Sigmoid colon (tissue), 7 donors: Measurements from ENCODE around the gene VCX. TPM values are rescaled to one million over a fixed set of nuclear protein-coding genes. Genes with fewer than 3 reads are reported as not detected.

Experiments
- DNase-seq: peaks from one replicate; pipeline ENCODE4 v3.0.0-alpha.2; 2019
- H3K27ac ChIP-seq, 4 donors: fragments of 200-600 bp; sonication (generic); one replicate each; pipeline ENCODE4 v1.5.1; 2016 to 2019; ENCODE audit warnings: mild to moderate bottlenecking in 1 of 4
- H3K27me3 ChIP-seq, 3 donors: fragments of 200-600 bp; sonication (generic); one replicate each; pipeline ENCODE4 v1.5.1; 2019; ENCODE audit warnings: mild to moderate bottlenecking in 1 of 3
- H3K36me3 ChIP-seq, 4 donors: fragments of 200-600 bp; sonication (generic); one replicate each; pipeline ENCODE4 v1.5.1; 2016 to 2019
- H3K4me1 ChIP-seq, 4 donors: fragments of 200-600 bp; sonication (generic); one replicate each; pipeline ENCODE4 v1.5.1; 2017 to 2019
- H3K4me3 ChIP-seq, 4 donors: fragments of 200-600 bp; sonication (generic); one replicate each; pipeline ENCODE4 v1.5.1; 2017 to 2019; ENCODE audit warnings: mild to moderate bottlenecking in 2 of 4, moderate library complexity in 1 of 4
- H3K9me3 ChIP-seq, 4 donors: fragments of 200-600 bp in 3 of 4; sonication (generic) in 3 of 4; one replicate each; pipeline versions ENCODE4 v1.5.1 to v1.6.1; 2013 to 2019
- CTCF ChIP-seq, 4 experiments: fragments of 450-650 bp in 3 of 4; fragments of 200-600 bp in 1 of 4; IDR thresholded peaks; one replicate each; pipeline ENCODE4 v1.5.1; 2016 to 2019; ENCODE audit warnings: antibody characterized with exemption in 4 of 4, mild to moderate bottlenecking in 3 of 4, moderate library complexity in 2 of 4
- EP300 ChIP-seq, 4 donors: sonication (generic); formaldehyde crosslinking; IDR thresholded peaks; one replicate each; pipeline ENCODE4 v1.6.1; 2017; ENCODE audit warnings: antibody characterized with exemption in 4 of 4
- POLR2A ChIP-seq, 2 donors: fragments of 450-650 bp; IDR thresholded peaks; one replicate each; pipeline ENCODE4 v1.6.1; 2016; ENCODE audit warnings: antibody characterized with exemption in 2 of 2, mild to moderate bottlenecking in 2 of 2, moderate library complexity in 2 of 2
- POLR2AphosphoS5 ChIP-seq, 4 donors: sonication (generic); formaldehyde crosslinking; IDR thresholded peaks; one replicate each; pipeline ENCODE4 v1.6.1; 2017; ENCODE audit warnings: antibody characterized with exemption in 4 of 4
- WGBS, 2 donors: extraction: QIAGEN DNeasy Blood & Tissue Kit; methylation state at CpG; one replicate each; pipeline ENCODE4 v1.1.7; 2013; 5-methylcytosine and 5-hydroxymethylcytosine counted together
- intact Hi-C: fragments of 100-400 bp; cut with DNase I; formaldehyde crosslinking; loops from one replicate; pipeline ENCODE4 v1.15.1; 2023
- polyA plus RNA-seq, 3 donors: library from polyadenylated mRNA; stranded (reverse); fragments of 200-250 nt; gene quantifications; one replicate each; pipeline ENCODE4 v1.2.3, GENCODE V29; 2013
- total RNA-seq, 4 donors: library from RNA; depleted of rRNA; stranded (reverse); fragments of >200 nt; gene quantifications; one replicate each; pipeline ENCODE4 v1.1.0, GENCODE V29; 2016
- donor health status: healthy with polysubstance abuse.
- donor health status: Bipolar disorder and iron deficiency.
- donor health status: healthy.

VCX gene
- total and polyA plus RNA-seq, 7 donors = not detected

- Histone ChIP-seq H3K9me3 (no peaks in the 10 kb centered on the region), H3K4me3 (no peak overlapping the region), H3K4me1 (no peaks in the 10 kb centered on the region), H3K36me3 (no peaks in the 10 kb centered on the region), H3K27me3 (no peaks in the 10 kb centered on the region), H3K27ac (no peak overlapping the region)
- intact Hi-C loops = no loop called here
- WGBS, 2 donors = 70 to 78% methylated on average over 2 of the region's 2 CpGs
- TF ChIP-seq POLR2AphosphoS5 (IDR thresholded peaks at IDR 0.05) = no peak
- no peak for TF ChIP-seq EP300 (IDR thresholded peaks at IDR 0.05)
- TF ChIP-seq POLR2A (IDR thresholded peaks at IDR 0.05) = no peak
- TF ChIP-seq CTCF (IDR thresholded peaks at IDR 0.05) = no peak
- no peak for DNase-seq
Observed at GRCh38 chrX:7889680-7890079, 46.7 kb downstream of the VCX start.

GRCh38 chrX:7891928-7892327 is 49.0 kb downstream of the VCX start:
- H3K27ac ChIP-seq = no peak overlapping the region
- no peak for DNase-seq
- 63 to 81% methylated on average over 9 of the region's 9 CpGs for WGBS, 2 donors
- no peaks in the 10 kb centered on the region for H3K27me3 ChIP-seq
- no peaks in the 10 kb centered on the region for H3K36me3 ChIP-seq
- no peak for TF ChIP-seq POLR2A (IDR thresholded peaks at IDR 0.05)
- no peak for TF ChIP-seq POLR2AphosphoS5 (IDR thresholded peaks at IDR 0.05)
- no peak for TF ChIP-seq CTCF (IDR thresholded peaks at IDR 0.05)
- no peak for TF ChIP-seq EP300 (IDR thresholded peaks at IDR 0.05)
- no peaks in the 10 kb centered on the region for H3K9me3 ChIP-seq
- intact Hi-C loops = no loop called here
- no peaks in the 10 kb centered on the region for H3K4me1 ChIP-seq
- H3K4me3 ChIP-seq = no peak overlapping the region

Other genes with a start within 250 kb of the VCX start
- 10 to 100 TPM in 1 of 4 donors, 1 to 10 TPM in 3; 1.9 to 13.0 (median 7.0) TPM for gene PNPLA4, start 84.2 kb downstream of the VCX start, total RNA-seq
- 10 to 100 TPM; 10.4 to 27.0 (median 24.5) TPM for gene PNPLA4, start 84.2 kb downstream of the VCX start, polyA plus RNA-seq